ENCODE data around the gene GTF2E1.
A peak's percentile ranks its signal among the peaks of the same experiment; 100 is the strongest.
"Not testable (repeated sequence)": the region's sequence is repeated elsewhere in the genome, so short reads cannot be mapped to it uniquely, and the experiment has no call there.

GTF2E1 gene

GRCh38 chr3:120742198-120742848, at the start of gene GTF2E1, which contains the start of gene RABL3:
Gene GTF2E1, plus strand, starts transcription at chr3:120742744. Its CDS starts 7,809 bp downstream, at chr3:120750553.
Gene RABL3, minus strand, starts transcription at chr3:120742516. Its CDS starts 9 bp downstream, at chr3:120742507.
- DNase-seq (ENCODE audit: insufficient read length, low spot score) (peak; percentile 80), FAIRE-seq (peak; percentile 100)

- DNase-seq (ENCODE audit: insufficient read length, low spot score) (no peak), FAIRE-seq (peak; percentile 74)
Observed at GRCh38 chr3:120693439-120694171, 48.9 kb upstream of the GTF2E1 start.

- FAIRE-seq, result no peak
- DNase-seq (ENCODE audit: insufficient read length, low spot score), result no peak
Observed at GRCh38 chr3:120699333-120699732, 43.2 kb upstream of the GTF2E1 start.

GRCh38 chr3:120705884-120706582, 36.5 kb upstream of the GTF2E1 start:
- FAIRE-seq (no peak), DNase-seq (ENCODE audit: insufficient read length, low spot score) (no peak)

- FAIRE-seq, result no peak
Observed at GRCh38 chr3:120706950-120707349, 35.6 kb upstream of the GTF2E1 start.

GRCh38 chr3:120708408-120708807, 34.1 kb upstream of the GTF2E1 start:
- peak; percentile 21 for FAIRE-seq
- DNase-seq (ENCODE audit: insufficient read length, low spot score), result no peak

More at GRCh38 chr3:120706950-120707349, 35.6 kb upstream of the GTF2E1 start:
- no peak for DNase-seq (ENCODE audit: insufficient read length, low spot score)

- DNase-seq (ENCODE audit: insufficient read length, low spot score) (no peak), FAIRE-seq (no peak)
Observed at GRCh38 chr3:120710369-120710768, 32.2 kb upstream of the GTF2E1 start.

- DNase-seq (ENCODE audit: insufficient read length, low spot score) (no peak), FAIRE-seq (no peak)
Observed at GRCh38 chr3:120713262-120713661, 29.3 kb upstream of the GTF2E1 start.

- not testable (repeated sequence) for FAIRE-seq; DNase-seq (ENCODE audit: insufficient read length, low spot score)
Observed at GRCh38 chr3:120719167-120719834, 23.2 kb upstream of the GTF2E1 start.

GRCh38 chr3:120726791-120727190, 15.8 kb upstream of the GTF2E1 start:
- DNase-seq (ENCODE audit: insufficient read length, low spot score), result no peak
- FAIRE-seq, result no peak

GRCh38 chr3:120730576-120731542, 11.7 kb upstream of the GTF2E1 start:
- no peak for FAIRE-seq

GRCh38 chr3:120738006-120738405, 4.5 kb upstream of the GTF2E1 start:
- FAIRE-seq; DNase-seq (ENCODE audit: insufficient read length, low spot score): not testable (repeated sequence)

More at GRCh38 chr3:120730576-120731542, 11.7 kb upstream of the GTF2E1 start:
- no peak for DNase-seq (ENCODE audit: insufficient read length, low spot score)

- peak; percentile 31 for FAIRE-seq
- DNase-seq (ENCODE audit: insufficient read length, low spot score), result no peak
Observed at GRCh38 chr3:120741320-120741719, 1.2 kb upstream of the GTF2E1 start.

- DNase-seq (ENCODE audit: insufficient read length, low spot score), result no peak
- no peak for FAIRE-seq
Observed at GRCh38 chr3:120741837-120742197, 727 bp upstream of the GTF2E1 start.

- DNase-seq (ENCODE audit: insufficient read length, low spot score) (no peak), FAIRE-seq (no peak)
Observed at GRCh38 chr3:120742849-120743365, 363 bp downstream of the GTF2E1 start.

- DNase-seq (ENCODE audit: insufficient read length, low spot score) (no peak), FAIRE-seq (no peak)
Observed at GRCh38 chr3:120743556-120744195, 1.1 kb downstream of the GTF2E1 start.

- FAIRE-seq, result no peak
Observed at GRCh38 chr3:120745466-120745865, 2.9 kb downstream of the GTF2E1 start.

GRCh38 chr3:120749843-120750242, 7.3 kb downstream of the GTF2E1 start:
- FAIRE-seq, result peak; percentile 42
- no peak for DNase-seq (ENCODE audit: insufficient read length, low spot score)

More at GRCh38 chr3:120745466-120745865, 2.9 kb downstream of the GTF2E1 start:
- DNase-seq (ENCODE audit: insufficient read length, low spot score), result no peak

GRCh38 chr3:120752230-120752629, 9.7 kb downstream of the GTF2E1 start:
- DNase-seq (ENCODE audit: insufficient read length, low spot score) (no peak), FAIRE-seq (no peak)

Data from GM19239 (cell line).